ENCODE results near the gene SH3RF2.

- TF ChIP-seq CTCF (IDR thresholded peaks at IDR 0.05), result no peak
- TF ChIP-seq EP300 (IDR thresholded peaks at IDR 0.05), result no peak
These were observed 133.4 kb downstream of the SH3RF2 start for GRCh38 chr5:146069780-146070099.

Measured in ovary (tissue), 3 donors.